Measurements from ENCODE around the gene TRIM47.
A peak's percentile ranks its signal among the peaks of the same experiment; 100 is the strongest.

TRIM47 gene

DNA sequence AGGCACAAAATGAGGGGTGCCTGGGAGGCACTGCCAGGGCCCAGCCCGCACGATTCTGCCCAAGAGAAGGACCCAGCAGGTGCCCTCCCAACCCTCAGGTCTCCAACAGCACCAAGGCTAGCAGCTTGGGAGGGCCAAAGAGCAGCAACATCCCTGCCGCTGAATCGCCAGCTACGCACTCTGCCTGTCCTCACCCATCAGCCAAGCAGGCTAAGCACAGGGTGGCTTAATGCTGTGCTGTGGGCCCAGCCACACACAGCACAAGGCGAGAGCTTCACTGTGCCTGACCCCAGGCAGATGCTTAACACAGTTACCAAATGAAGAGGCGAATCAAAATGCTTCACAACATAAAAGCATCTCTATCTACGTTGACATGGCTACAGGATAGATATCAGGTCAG is 36.9 kb upstream of the TRIM47 start:
- DNase-seq (ENCODE audit: low read depth) = no peak
- TF ChIP-seq, protein P1, sequence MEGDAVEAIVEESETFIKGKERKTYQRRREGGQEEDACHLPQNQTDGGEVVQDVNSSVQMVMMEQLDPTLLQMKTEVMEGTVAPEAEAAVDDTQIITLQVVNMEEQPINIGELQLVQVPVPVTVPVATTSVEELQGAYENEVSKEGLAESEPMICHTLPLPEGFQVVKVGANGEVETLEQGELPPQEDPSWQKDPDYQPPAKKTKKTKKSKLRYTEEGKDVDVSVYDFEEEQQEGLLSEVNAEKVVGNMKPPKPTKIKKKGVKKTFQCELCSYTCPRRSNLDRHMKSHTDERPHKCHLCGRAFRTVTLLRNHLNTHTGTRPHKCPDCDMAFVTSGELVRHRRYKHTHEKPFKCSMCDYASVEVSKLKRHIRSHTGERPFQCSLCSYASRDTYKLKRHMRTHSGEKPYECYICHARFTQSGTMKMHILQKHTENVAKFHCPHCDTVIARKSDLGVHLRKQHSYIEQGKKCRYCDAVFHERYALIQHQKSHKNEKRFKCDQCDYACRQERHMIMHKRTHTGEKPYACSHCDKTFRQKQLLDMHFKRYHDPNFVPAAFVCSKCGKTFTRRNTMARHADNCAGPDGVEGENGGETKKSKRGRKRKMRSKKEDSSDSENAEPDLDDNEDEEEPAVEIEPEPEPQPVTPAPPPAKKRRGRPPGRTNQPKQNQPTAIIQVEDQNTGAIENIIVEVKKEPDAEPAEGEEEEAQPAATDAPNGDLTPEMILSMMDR (conservative IDR thresholded peaks at IDR 0.05; ENCODE audit: low read depth, low read length) = no peak
- no peak overlapping the region for H3K4me3 ChIP-seq (ENCODE audit: low read length)

DNA sequence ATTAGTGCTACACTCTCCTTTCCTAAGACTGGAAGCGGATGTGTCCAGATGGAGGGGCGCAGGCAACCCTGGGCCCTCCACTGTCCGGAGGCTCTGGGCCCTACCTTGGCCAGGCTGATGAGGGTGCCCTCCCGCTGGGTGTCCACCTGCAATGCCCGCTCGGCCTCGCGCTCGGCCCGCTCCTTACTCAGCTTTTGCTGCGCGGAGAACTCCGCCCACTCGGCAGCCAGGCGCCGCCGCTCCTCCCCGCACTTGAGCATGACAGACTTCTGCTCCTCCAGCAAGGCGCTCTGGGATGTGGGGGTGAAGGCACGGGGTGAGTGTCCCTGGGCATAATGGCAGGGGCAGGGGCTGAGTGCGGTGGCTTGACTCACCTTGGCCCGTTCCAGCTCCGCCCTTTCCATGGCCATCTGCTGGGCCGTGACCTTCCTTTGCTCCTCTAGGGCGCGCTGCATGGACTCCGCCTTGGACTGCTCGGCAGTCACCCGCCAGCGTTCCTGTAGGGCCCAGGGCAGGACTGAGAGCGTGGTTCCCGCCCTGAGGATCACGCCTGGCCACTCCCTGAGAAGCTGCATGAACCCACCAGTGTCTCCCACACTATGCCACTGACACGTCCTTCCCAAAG is 36.4 kb upstream of the TRIM47 start:
- TF ChIP-seq, protein P1 (conservative IDR thresholded peaks at IDR 0.05; ENCODE audit: low read depth, low read length) = no peak
- no peak for DNase-seq (ENCODE audit: low read depth)

DNA sequence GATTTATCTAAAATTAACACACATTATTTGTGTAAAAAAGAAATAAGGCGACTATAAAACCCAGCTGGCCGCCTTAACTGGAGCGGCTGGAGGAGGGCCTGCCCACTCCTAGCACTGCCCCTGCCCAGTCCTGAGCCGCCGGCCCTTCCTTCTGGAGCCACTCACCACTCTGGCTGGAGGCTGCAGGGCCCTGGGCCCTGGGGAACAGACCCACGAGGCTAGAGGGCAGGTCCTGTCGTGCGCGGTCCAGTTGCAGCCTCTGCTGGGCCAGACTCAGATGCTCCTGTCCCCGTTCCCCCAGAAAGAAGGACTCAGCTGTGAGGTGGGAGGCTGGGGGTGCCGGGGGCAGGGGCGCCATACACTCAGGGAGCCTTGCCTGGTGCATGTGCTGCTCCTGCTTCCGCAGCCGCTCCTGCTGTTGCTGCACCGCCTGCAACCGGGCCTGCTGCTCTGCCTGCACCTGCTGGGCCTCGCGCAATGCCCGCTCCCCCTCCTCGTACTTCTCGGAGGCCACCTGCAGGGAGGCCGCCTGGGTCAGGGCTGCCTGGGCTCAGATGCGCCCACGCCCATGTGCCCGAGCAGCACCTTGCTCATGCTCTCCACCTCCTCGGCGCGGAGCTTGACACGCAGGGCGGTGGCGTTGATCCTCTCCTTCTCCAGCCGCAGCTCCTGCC is 35.3 kb upstream of the TRIM47 start:
- TF ChIP-seq, protein P1 (conservative IDR thresholded peaks at IDR 0.05; ENCODE audit: low read depth, low read length) = no peak
- H3K4me3 ChIP-seq (ENCODE audit: low read length) = no peak overlapping the region
- DNase-seq (ENCODE audit: low read depth) = no peak

More for the DNA sequence above, 36.4 kb upstream of the TRIM47 start:
- H3K4me3 ChIP-seq (ENCODE audit: low read length) = no peak overlapping the region

DNA sequence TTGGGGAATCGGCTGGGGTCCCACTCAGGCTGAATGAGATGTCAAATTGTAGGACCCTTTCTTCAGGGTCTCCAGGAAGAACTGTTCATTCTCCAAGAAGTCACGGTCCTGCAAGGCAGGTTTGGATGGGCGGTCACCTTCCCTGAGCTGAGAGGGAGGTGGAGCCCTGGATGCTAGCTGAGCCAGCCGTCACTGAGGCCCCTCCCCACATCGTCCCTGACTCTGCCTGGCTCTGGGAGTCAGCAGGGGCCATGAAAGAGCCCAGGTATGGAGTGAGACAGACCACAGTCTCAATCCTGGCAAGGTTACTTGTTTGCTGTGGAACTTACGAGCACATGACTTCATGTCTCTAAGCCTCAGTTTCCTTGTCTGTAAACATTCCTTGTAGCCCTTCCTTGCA is 32.3 kb upstream of the TRIM47 start:
- H3K4me3 ChIP-seq (ENCODE audit: low read length) = no peak overlapping the region
- TF ChIP-seq, protein P1 (conservative IDR thresholded peaks at IDR 0.05; ENCODE audit: low read depth, low read length) = no peak
- peak; percentile 53 for DNase-seq (ENCODE audit: low read depth)

DNA sequence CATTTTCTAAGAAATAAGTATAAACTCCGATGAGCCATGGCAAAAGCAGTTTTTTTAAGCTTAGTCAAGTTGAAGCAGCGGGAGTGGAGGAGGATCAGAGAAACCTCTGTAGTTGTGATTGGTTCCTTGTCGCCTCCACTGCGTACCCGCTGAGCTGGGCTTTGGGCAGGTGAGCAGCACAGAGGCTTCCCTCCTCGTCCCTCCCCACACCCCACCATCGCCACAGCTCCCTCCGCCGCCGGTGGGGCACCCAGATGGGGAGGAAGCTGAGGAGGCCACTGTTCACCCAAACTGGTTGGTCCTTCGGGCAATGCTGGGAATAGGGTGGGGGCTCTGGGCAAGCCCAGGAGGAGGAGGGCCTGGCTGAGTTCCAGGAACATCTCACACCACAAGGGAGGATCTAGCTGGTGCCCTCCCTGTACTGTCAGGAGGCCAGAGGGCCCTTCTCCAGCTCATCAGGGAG is 31.5 kb upstream of the TRIM47 start:
- TF ChIP-seq, protein P1 (conservative IDR thresholded peaks at IDR 0.05; ENCODE audit: low read depth, low read length) = no peak
- no peak overlapping the region for H3K4me3 ChIP-seq (ENCODE audit: low read length)
- no peak for DNase-seq (ENCODE audit: low read depth)

DNA sequence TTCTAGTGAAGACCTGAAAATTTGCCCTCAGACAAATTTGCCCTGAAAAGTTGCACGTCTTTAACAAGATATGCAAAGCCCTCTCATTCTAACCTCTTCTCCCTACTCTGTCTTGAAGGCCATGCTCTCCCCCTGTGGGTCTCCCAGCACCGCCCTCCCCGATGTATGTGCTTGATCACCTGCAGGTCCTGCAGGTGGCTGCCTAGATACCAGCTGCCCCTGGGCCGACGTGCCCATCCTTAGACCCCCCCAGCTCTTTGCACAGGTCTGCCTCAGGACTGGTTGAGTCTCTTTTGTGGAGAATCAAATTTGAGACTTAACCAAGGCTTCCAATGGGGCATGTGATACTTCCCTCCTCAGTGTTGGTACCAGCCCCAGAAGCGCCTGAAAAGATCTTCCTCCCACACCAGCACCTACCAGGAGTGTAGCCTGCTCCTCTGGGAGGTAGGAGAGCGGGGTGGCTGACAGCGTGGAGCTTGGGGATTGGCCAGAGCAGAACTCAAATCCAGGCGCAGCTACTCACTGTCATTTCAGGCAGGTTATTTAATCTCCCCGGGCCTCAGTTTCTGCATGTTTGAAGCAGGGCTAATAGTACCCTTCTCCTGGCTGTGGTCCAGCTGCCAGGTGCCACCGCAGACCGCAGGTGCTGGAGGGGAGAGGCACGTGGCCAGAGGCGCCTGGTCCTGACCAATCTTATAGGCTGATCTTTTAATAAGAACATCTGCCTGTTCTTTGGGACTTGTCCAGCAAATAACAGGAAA is 30.9 kb upstream of the TRIM47 start:
- no peak for DNase-seq (ENCODE audit: low read depth)
- H3K4me3 ChIP-seq (ENCODE audit: low read length) = no peak overlapping the region
- TF ChIP-seq, protein P1 (conservative IDR thresholded peaks at IDR 0.05; ENCODE audit: low read depth, low read length) = no peak

All from retinal pigment epithelial cell (primary cell).